Hepatocyte (in vitro differentiated cells): Measurements from ENCODE around the gene MIGA2.

ENCODE experiments used
- EZH2 ChIP-seq: fragments of 200-600 bp; sonication (generic); IDR thresholded peaks from 2 replicates; pipeline ENCODE4 v1.6.1; 2016; ENCODE audit warnings: antibody characterized with exemption, mild to moderate bottlenecking, borderline replicate concordance
- EZH2phosphoT487 ChIP-seq: fragments of 200-600 bp; sonication (generic); IDR thresholded peaks from one replicate; pipeline ENCODE4 v1.6.1; 2018; ENCODE audit warnings: antibody characterized with exemption, mild to moderate bottlenecking, low read depth, moderate library complexity; ENCODE audit not compliant: unreplicated experiment, severe bottlenecking
- TF ChIP-seq, protein P1 (sequence below): fragments of 200-600 bp; sonication (generic); IDR thresholded peaks from 2 replicates; pipeline ENCODE4 v1.5.1; 2016; ENCODE audit warnings: antibody characterized with exemption, mild to moderate bottlenecking; ENCODE audit not compliant: poor library complexity

DNA sequence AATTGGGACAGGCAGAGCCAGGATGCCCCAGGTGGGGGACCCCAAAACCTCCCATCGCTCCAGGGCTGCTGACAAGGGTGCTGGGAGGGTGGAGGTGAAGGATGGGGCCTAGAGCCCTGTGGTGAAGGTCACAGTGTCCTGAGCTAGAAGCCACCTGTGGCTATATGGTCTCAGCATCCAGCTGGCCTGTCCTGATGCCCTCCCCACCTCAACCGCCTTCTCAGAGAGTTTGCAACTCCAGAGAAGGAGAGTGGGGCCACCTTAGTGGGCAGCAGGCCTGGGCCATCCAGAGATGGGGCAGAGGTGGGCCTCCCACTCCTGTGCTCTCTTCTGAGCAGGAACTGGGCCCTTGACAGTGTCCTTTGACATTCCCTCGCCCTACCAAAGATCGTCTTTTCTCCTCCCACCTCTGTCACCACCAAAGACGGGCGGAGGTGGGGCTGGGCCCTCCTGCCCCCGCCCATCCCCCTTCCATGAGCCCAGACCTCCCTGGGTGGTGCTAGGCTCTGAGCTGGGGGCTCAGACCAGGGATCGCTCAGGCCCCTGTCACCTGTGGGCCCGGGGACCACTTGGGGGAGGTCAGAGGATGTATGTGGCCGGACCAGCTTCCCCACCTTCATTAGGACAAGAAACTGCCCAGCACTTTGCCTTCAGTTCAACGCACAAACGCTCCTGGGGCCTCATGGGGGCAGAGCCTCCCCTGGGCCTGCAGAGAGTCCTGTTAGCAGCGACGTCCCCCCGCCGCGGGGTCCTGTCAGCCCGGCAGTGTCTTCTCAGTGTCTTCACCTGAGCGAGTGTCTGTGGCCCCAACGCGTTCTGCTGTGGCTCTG lies 34.5 kb downstream of the MIGA2 start:
- TF ChIP-seq, protein P1, sequence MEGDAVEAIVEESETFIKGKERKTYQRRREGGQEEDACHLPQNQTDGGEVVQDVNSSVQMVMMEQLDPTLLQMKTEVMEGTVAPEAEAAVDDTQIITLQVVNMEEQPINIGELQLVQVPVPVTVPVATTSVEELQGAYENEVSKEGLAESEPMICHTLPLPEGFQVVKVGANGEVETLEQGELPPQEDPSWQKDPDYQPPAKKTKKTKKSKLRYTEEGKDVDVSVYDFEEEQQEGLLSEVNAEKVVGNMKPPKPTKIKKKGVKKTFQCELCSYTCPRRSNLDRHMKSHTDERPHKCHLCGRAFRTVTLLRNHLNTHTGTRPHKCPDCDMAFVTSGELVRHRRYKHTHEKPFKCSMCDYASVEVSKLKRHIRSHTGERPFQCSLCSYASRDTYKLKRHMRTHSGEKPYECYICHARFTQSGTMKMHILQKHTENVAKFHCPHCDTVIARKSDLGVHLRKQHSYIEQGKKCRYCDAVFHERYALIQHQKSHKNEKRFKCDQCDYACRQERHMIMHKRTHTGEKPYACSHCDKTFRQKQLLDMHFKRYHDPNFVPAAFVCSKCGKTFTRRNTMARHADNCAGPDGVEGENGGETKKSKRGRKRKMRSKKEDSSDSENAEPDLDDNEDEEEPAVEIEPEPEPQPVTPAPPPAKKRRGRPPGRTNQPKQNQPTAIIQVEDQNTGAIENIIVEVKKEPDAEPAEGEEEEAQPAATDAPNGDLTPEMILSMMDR = no peak
- TF ChIP-seq EZH2 (no peak), EZH2phosphoT487 (no peak)
